Cardiac muscle cell (in vitro differentiated cells and primary cell): ENCODE results near the gene ZMYND11. TPM values are rescaled to one million over a fixed set of nuclear protein-coding genes. Genes with fewer than 3 reads are reported as not detected.

Experiments used
- DNase-seq, 2 donors: peaks; one replicate each; pipeline versions ENCODE4 v3.0.0 to v3.0.0-alpha.2; 2010 to 2017; ENCODE audit warnings: low read depth in 1 of 2, low spot score in 1 of 2
- H3K27ac ChIP-seq: fragments of 200-600 bp; sonication (generic); 2 replicates; pipeline ENCODE4 v1.5.1; 2016
- H3K27me3 ChIP-seq: fragments of 200-600 bp; sonication (generic); 2 replicates; pipeline ENCODE4 v1.6.0; 2016; ENCODE audit warnings: control low read depth
- H3K36me3 ChIP-seq: fragments of 200-600 bp; sonication (generic); 2 replicates; pipeline ENCODE4 v1.5.1; 2016; ENCODE audit warnings: control low read depth
- H3K4me1 ChIP-seq: fragments of 200-600 bp; sonication (generic); 2 replicates; pipeline ENCODE4 v1.8.1; 2017; ENCODE audit warnings: low read depth, mild to moderate bottlenecking, mixed run types
- H3K4me3 ChIP-seq: fragments of 200-600 bp; sonication (generic); 2 replicates; pipeline ENCODE4 v1.5.1; 2016; ENCODE audit warnings: mild to moderate bottlenecking
- H3K9me3 ChIP-seq: fragments of 200-600 bp; sonication (generic); 2 replicates; pipeline ENCODE4 v1.5.1; 2017; ENCODE audit warnings: low read depth, mild to moderate bottlenecking, control low read depth
- CTCF ChIP-seq: IDR thresholded peaks from 2 replicates; pipeline ENCODE4 v1.5.1; 2012; ENCODE audit warnings: low read depth, mild to moderate bottlenecking, low read length
- polyA plus RNA-seq: library from polyadenylated mRNA; unstranded; fragments of >200 nt; fragmentation: Nextera tagmentation; extraction: Ambion mirVana; gene quantifications from 2 replicates; pipeline ENCODE4 v1.2.1, GENCODE V29; 2016
- total RNA-seq: library from RNA; depleted of rRNA; stranded (reverse); fragments of >200 nt; gene quantifications from 2 replicates; pipeline ENCODE4 v1.2.3, GENCODE V29; 2016

ZMYND11 gene
- total and polyA plus RNA-seq, 2 experiments from 2014 or later = 34.3 to 65.8 TPM

- no peak overlapping the region for H3K4me3 ChIP-seq
- peak in 1 of 2 donors; percentile 25 for DNase-seq
- no peaks in the 10 kb centered on the region for H3K27me3 ChIP-seq
- no peaks in the 10 kb centered on the region for H3K9me3 ChIP-seq
- H3K4me1 ChIP-seq = no peaks in the 10 kb centered on the region
- H3K36me3 ChIP-seq = peaks cover 19% of the 10 kb centered on the region
- H3K27ac ChIP-seq = no peak overlapping the region
- TF ChIP-seq CTCF = peak; percentile 34
These were observed 74.1 kb downstream of the ZMYND11 start for GRCh38 chr10:209357-209756.

GRCh38 chr10:210297-210696 is 75.0 kb downstream of the ZMYND11 start:
- Histone ChIP-seq H3K27me3 (no peaks in the 10 kb centered on the region), H3K36me3 (peaks cover 19% of the 10 kb centered on the region), H3K9me3 (no peaks in the 10 kb centered on the region), H3K27ac (no peak overlapping the region), H3K4me3 (no peak overlapping the region), H3K4me1 (no peaks in the 10 kb centered on the region)
- TF ChIP-seq CTCF = no peak
- no peak for DNase-seq

- no peak overlapping the region for H3K4me3 ChIP-seq
- no peak for DNase-seq
- no peak for TF ChIP-seq CTCF
- H3K27me3 ChIP-seq = no peaks in the 10 kb centered on the region
- H3K27ac ChIP-seq = no peak overlapping the region
- H3K4me1 ChIP-seq = no peaks in the 10 kb centered on the region
- H3K36me3 ChIP-seq = peaks cover 11% of the 10 kb centered on the region
- no peaks in the 10 kb centered on the region for H3K9me3 ChIP-seq
These were observed 80.2 kb downstream of the ZMYND11 start for GRCh38 chr10:215444-215843.

GRCh38 chr10:218798-219197 is 83.5 kb downstream of the ZMYND11 start:
- H3K4me1 ChIP-seq = no peaks in the 10 kb centered on the region
- no peaks in the 10 kb centered on the region for H3K27me3 ChIP-seq
- no peaks in the 10 kb centered on the region for H3K36me3 ChIP-seq
- H3K9me3 ChIP-seq = no peaks in the 10 kb centered on the region
- no peak for TF ChIP-seq CTCF
- H3K4me3 ChIP-seq = no peak overlapping the region
- H3K27ac ChIP-seq = no peak overlapping the region
- no peak for DNase-seq

GRCh38 chr10:219731-220472 is 84.6 kb downstream of the ZMYND11 start:
- no peak overlapping the region for H3K4me3 ChIP-seq
- no peaks in the 10 kb centered on the region for H3K36me3 ChIP-seq
- no peaks in the 10 kb centered on the region for H3K9me3 ChIP-seq
- DNase-seq = no peak
- no peaks in the 10 kb centered on the region for H3K4me1 ChIP-seq
- no peak for TF ChIP-seq CTCF
- no peak overlapping the region for H3K27ac ChIP-seq
- no peaks in the 10 kb centered on the region for H3K27me3 ChIP-seq
